Erythroblast (primary cell): ENCODE measurements around the gene TAS2R16.

ENCODE experiments used
- GATA1 ChIP-seq: IDR thresholded peaks from 2 replicates; pipeline ENCODE4 v1.6.1; 2011; ENCODE audit warnings: low read depth, mild to moderate bottlenecking, control low read depth, low read length, moderate library complexity
- POLR2A ChIP-seq: IDR thresholded peaks from 2 replicates; pipeline ENCODE4 v1.6.1; 2011; ENCODE audit warnings: mild to moderate bottlenecking, low read length

- no peak for TF ChIP-seq POLR2A
- TF ChIP-seq GATA1 = no peak
Observed at GRCh38 chr7:122968389-122968788, 27.1 kb downstream of the TAS2R16 start.
